Measurements from ENCODE around the gene SELPLG.
"Not testable (repeated sequence)": the region's sequence is repeated elsewhere in the genome, so short reads cannot be mapped to it uniquely, and the experiment has no call there.

SELPLG gene

GRCh38 chr12:108640802-108641445 is 7.2 kb upstream of the SELPLG start:
- peak in 1 of 10 donors; percentile 89 for DNase-seq
- intact Hi-C loops (cut with DNase I): no loop called here

GRCh38 chr12:108638997-108639822 is 5.5 kb upstream of the SELPLG start:
- DNase-seq: peak in 1 of 10 donors; percentile 41
- intact Hi-C loops (cut with DNase I): no loop called here

- intact Hi-C loops (cut with DNase I): no loop called here
- peak; percentile 46 to 95 (median 68) for DNase-seq
Observed at GRCh38 chr12:108638141-108638827, 4.6 kb upstream of the SELPLG start.

- intact Hi-C loops (cut with DNase I): no loop called here
Observed at GRCh38 chr12:108637222-108637971, 3.7 kb upstream of the SELPLG start.

GRCh38 chr12:108635997-108636808 is 2.5 kb upstream of the SELPLG start:
- peak in 1 of 10 donors; percentile 44 for DNase-seq
- intact Hi-C loops (cut with DNase I): no loop called here

More at GRCh38 chr12:108637222-108637971, 3.7 kb upstream of the SELPLG start:
- DNase-seq: peak in 1 of 10 donors; percentile 74

- intact Hi-C loops (cut with DNase I): no loop called here
- peak in 1 of 10 donors; percentile 35 for DNase-seq
Observed at GRCh38 chr12:108635201-108635996, 1.7 kb upstream of the SELPLG start.

GRCh38 chr12:108634341-108634751 is 652 bp upstream of the SELPLG start:
- intact Hi-C loops (cut with DNase I): no loop called here

GRCh38 chr12:108633081-108633533 is 587 bp downstream of the SELPLG start:
- peak in 1 of 10 donors; percentile 12 for DNase-seq
- intact Hi-C loops (cut with DNase I): no loop called here

More at GRCh38 chr12:108634341-108634751, 652 bp upstream of the SELPLG start:
- peak in 1 of 10 donors; percentile 63 for DNase-seq

- intact Hi-C loops (cut with DNase I): not testable (repeated sequence)
- DNase-seq: peak in 1 of 10 donors; percentile 5
Observed at GRCh38 chr12:108631261-108631660, 2.4 kb downstream of the SELPLG start.

GRCh38 chr12:108630481-108631207 is 3.0 kb downstream of the SELPLG start:
- intact Hi-C loops (cut with DNase I): no loop called here
- peak in 1 of 10 donors; percentile 45 for DNase-seq

- peak in 1 of 10 donors; percentile 44 for DNase-seq
- intact Hi-C loops (cut with DNase I): no loop called here
Observed at GRCh38 chr12:108629824-108630476, 3.7 kb downstream of the SELPLG start.

- intact Hi-C loops (cut with DNase I): no loop called here
- DNase-seq: peak in 1 of 10 donors; percentile 54
Observed at GRCh38 chr12:108629151-108629550, 4.5 kb downstream of the SELPLG start.

GRCh38 chr12:108627134-108627920 is 6.4 kb downstream of the SELPLG start:
- intact Hi-C loops (cut with DNase I): no loop called here
- peak in 2 of 10 donors; percentile 6 to 16 for DNase-seq

GRCh38 chr12:108625228-108625627 is 8.5 kb downstream of the SELPLG start:
- no peak for DNase-seq
- intact Hi-C loops (cut with DNase I): no loop called here

- intact Hi-C loops (cut with DNase I): no loop called here
- DNase-seq: no peak
Observed at GRCh38 chr12:108623577-108623976, 10.1 kb downstream of the SELPLG start.

- DNase-seq: peak in 1 of 10 donors; percentile 52
- intact Hi-C loops (cut with DNase I): no loop called here
Observed at GRCh38 chr12:108622921-108623514, 10.7 kb downstream of the SELPLG start.
